ENCODE results near the gene SPINDOC. TPM values are rescaled to one million over a fixed set of nuclear protein-coding genes. Genes with fewer than 3 reads are reported as not detected.
A peak's percentile ranks its signal among the peaks of the same experiment; 100 is the strongest.

Gene SPINDOC
- total and polyA plus RNA-seq, 2 donors from 2014 or later, result 10.9 to 14.2 TPM

DNA sequence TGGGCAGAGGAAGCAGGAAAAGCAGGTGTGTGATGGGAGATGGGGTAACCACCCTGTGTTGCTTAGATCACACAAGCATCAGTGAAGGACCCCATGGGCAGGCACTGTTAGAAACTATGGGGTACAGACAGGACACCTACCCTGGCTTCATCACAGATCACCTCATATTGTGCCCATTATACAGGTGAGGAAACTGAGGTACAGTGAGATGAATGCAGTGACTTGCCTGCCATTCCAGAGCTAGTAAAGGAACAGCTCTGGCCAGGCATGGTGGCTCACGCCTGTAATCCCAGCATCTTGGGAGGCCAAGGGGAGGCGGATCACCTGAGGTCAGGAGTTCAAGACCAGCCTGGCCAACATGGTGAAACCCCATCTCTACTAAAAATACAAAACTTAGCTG lies 19.8 kb downstream of the SPINDOC start:
- Histone ChIP-seq H3K27me3 (ENCODE audit: control insufficient read depth, insufficient read depth, low read length) (no peaks in the 10 kb centered on the region), H3K36me3 (ENCODE audit: control insufficient read depth in 2 of 3, insufficient read depth in 3 of 3, low read length in 3 of 3) (no peaks in the 10 kb centered on the region), H3K9me3 (ENCODE audit: control insufficient read depth in 2 of 3, insufficient read depth in 1 of 3, low read length in 3 of 3) (no peaks in the 10 kb centered on the region), H3K4me3 (ENCODE audit: low read length in 3 of 3) (no peak overlapping the region), H3K4me1 (ENCODE audit: control insufficient read depth in 2 of 3, insufficient read depth in 2 of 3, low read depth in 1 of 3, low read length in 3 of 3) (peaks cover 0 to 8% (median 6%) of the 10 kb centered on the region in 3 donors), H3K27ac (ENCODE audit: low read depth in 2 of 2, low read length in 2 of 2) (no peak overlapping the region), H3K9ac (ENCODE audit: low read length in 3 of 3) (no peak overlapping the region)
- DNase-seq, result peak in 1 of 5 donors; percentile 14
- no peak for FAIRE-seq
- intact Hi-C loops (cut with DNase I), result no loop called here
- TF ChIP-seq, protein P1, sequence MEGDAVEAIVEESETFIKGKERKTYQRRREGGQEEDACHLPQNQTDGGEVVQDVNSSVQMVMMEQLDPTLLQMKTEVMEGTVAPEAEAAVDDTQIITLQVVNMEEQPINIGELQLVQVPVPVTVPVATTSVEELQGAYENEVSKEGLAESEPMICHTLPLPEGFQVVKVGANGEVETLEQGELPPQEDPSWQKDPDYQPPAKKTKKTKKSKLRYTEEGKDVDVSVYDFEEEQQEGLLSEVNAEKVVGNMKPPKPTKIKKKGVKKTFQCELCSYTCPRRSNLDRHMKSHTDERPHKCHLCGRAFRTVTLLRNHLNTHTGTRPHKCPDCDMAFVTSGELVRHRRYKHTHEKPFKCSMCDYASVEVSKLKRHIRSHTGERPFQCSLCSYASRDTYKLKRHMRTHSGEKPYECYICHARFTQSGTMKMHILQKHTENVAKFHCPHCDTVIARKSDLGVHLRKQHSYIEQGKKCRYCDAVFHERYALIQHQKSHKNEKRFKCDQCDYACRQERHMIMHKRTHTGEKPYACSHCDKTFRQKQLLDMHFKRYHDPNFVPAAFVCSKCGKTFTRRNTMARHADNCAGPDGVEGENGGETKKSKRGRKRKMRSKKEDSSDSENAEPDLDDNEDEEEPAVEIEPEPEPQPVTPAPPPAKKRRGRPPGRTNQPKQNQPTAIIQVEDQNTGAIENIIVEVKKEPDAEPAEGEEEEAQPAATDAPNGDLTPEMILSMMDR (IDR thresholded peaks at IDR 0.05; ENCODE audit: borderline replicate concordance, extremely low read depth, insufficient read depth), result no peak

DNA sequence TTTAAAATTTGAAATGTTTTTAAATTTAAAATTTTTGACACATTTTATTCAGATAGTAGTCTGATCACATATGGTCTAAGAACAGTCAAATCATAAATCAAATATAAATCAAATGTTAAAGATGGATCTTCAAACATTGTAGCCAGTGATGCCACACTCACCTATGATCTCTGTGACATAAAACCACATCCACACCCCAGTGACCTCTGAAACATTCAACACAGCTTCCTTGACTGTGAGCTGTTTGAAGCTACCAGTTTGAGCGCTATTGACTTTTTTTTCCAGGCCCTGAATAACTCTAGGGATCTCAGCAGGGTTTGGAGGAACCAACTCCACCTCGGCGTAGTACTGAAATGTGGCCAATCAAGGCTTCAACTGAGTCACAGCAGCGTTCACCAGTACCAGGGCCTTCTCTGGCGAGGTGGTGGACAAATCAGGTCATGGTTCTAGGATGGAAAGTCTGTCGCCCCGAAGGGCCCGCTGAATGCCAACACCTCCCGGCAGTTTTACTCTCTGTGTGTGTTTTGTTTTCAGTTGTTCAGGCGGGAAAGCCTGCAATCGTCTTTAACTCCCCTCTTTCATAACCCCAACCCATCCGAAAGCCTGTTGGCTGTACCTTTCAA lies 21.4 kb downstream of the SPINDOC start:
- no peaks in the 10 kb centered on the region for H3K36me3 ChIP-seq (ENCODE audit: control insufficient read depth in 2 of 3, insufficient read depth in 3 of 3, low read length in 3 of 3)
- H3K9ac ChIP-seq (ENCODE audit: low read length in 3 of 3), result no peak overlapping the region
- no peak overlapping the region for H3K27ac ChIP-seq (ENCODE audit: low read depth in 2 of 2, low read length in 2 of 2)
- peaks cover 0 to 10% (median 9%) of the 10 kb centered on the region in 3 donors for H3K4me1 ChIP-seq (ENCODE audit: control insufficient read depth in 2 of 3, insufficient read depth in 2 of 3, low read depth in 1 of 3, low read length in 3 of 3)
- intact Hi-C loops (cut with DNase I), result loop anchor here (5.0 kb wide), 1 partner anchor 113 kb away; no protein-coding TSS in a partner anchor
- no peaks in the 10 kb centered on the region for H3K9me3 ChIP-seq (ENCODE audit: control insufficient read depth in 2 of 3, insufficient read depth in 1 of 3, low read length in 3 of 3)
- no peak for FAIRE-seq
- no peaks in the 10 kb centered on the region for H3K27me3 ChIP-seq (ENCODE audit: control insufficient read depth, insufficient read depth, low read length)
- TF ChIP-seq, protein P1 (IDR thresholded peaks at IDR 0.05; ENCODE audit: borderline replicate concordance, extremely low read depth, insufficient read depth), result no peak
- no peak overlapping the region for H3K4me3 ChIP-seq (ENCODE audit: low read length in 3 of 3)
- peak in 1 of 5 donors; percentile 45 for DNase-seq

DNA sequence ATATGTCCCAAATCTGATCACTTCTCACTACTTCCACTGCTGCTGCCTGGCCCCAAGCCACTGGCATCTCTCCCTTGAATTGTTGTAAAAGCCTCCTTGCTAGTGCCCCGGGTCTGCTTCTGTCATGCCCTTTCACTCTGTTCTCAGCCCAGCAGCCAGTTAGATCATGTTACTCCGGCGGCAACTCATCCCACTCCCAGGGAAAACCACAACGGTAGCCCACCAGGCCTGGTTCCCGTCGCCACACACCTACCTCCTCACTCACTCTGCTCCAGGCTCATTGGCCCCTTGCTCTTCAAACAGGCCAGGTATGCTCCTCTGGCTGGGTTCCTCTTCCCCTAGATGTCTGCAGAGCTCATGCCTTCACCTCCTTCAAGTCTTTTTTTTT lies 21.9 kb downstream of the SPINDOC start:
- Histone ChIP-seq H3K9me3 (ENCODE audit: control insufficient read depth in 2 of 3, insufficient read depth in 1 of 3, low read length in 3 of 3) (no peaks in the 10 kb centered on the region), H3K9ac (ENCODE audit: low read length in 3 of 3) (no peak overlapping the region), H3K36me3 (ENCODE audit: control insufficient read depth in 2 of 3, insufficient read depth in 3 of 3, low read length in 3 of 3) (no peaks in the 10 kb centered on the region), H3K4me3 (ENCODE audit: low read length in 3 of 3) (no peak overlapping the region), H3K27me3 (ENCODE audit: control insufficient read depth, insufficient read depth, low read length) (no peaks in the 10 kb centered on the region), H3K27ac (ENCODE audit: low read depth in 2 of 2, low read length in 2 of 2) (no peak overlapping the region), H3K4me1 (ENCODE audit: control insufficient read depth in 2 of 3, insufficient read depth in 2 of 3, low read depth in 1 of 3, low read length in 3 of 3) (peaks cover 0 to 11% (median 10%) of the 10 kb centered on the region in 3 donors)
- TF ChIP-seq, protein P1 (IDR thresholded peaks at IDR 0.05; ENCODE audit: borderline replicate concordance, extremely low read depth, insufficient read depth), result no peak
- DNase-seq, result peak in 2 of 5 donors; percentile 29 to 33
- intact Hi-C loops (cut with DNase I), result loop anchor here (5.0 kb wide), 1 partner anchor 112 kb away; no protein-coding TSS in a partner anchor
- no peak for FAIRE-seq
